NT2/D1 (cell line): ENCODE data around the gene DMAC2.

Experiments
- DNase-seq: peaks from one replicate; pipeline ENCODE4 v3.0.0-alpha.2; 2011; ENCODE audit warnings: low read depth, low spot score
- H3K27me3 ChIP-seq: 2 replicates; pipeline ENCODE4 v1.6.0; 2011; ENCODE audit warnings: mild to moderate bottlenecking; ENCODE audit not compliant: insufficient read length, insufficient read depth
- H3K36me3 ChIP-seq: 2 replicates; pipeline ENCODE4 v1.6.1; 2011; ENCODE audit warnings: mild to moderate bottlenecking, low read length, mixed read lengths; ENCODE audit not compliant: insufficient read depth, insufficient read length
- H3K4me1 ChIP-seq: 2 replicates; pipeline ENCODE4 v1.5.1; 2011; ENCODE audit not compliant: insufficient read depth, insufficient read length
- H3K4me3 ChIP-seq: 2 replicates; pipeline ENCODE4 v1.5.1; 2011; ENCODE audit warnings: low read depth; ENCODE audit not compliant: insufficient read length
- H3K9ac ChIP-seq: 2 replicates; pipeline ENCODE4 v1.6.0; 2011; ENCODE audit warnings: low read depth; ENCODE audit not compliant: insufficient read length
- H3K9me3 ChIP-seq: 2 replicates; pipeline ENCODE4 v1.5.1; 2011; ENCODE audit warnings: mild to moderate bottlenecking, low read length; ENCODE audit not compliant: insufficient read depth
- SUZ12 ChIP-seq: IDR thresholded peaks from 2 replicates; pipeline ENCODE4 v1.6.1; 2011; ENCODE audit not compliant: insufficient read length, insufficient read depth; ENCODE audit errors: extremely low read depth
- YY1 ChIP-seq: IDR thresholded peaks from 2 replicates; pipeline ENCODE4 v1.6.1; 2011; ENCODE audit not compliant: insufficient read length, insufficient read depth
- ZNF274 ChIP-seq: IDR thresholded peaks from 2 replicates; pipeline ENCODE4 v1.6.1; 2011; ENCODE audit warnings: mild to moderate bottlenecking, low read depth, low read length

DMAC2 gene

DNA sequence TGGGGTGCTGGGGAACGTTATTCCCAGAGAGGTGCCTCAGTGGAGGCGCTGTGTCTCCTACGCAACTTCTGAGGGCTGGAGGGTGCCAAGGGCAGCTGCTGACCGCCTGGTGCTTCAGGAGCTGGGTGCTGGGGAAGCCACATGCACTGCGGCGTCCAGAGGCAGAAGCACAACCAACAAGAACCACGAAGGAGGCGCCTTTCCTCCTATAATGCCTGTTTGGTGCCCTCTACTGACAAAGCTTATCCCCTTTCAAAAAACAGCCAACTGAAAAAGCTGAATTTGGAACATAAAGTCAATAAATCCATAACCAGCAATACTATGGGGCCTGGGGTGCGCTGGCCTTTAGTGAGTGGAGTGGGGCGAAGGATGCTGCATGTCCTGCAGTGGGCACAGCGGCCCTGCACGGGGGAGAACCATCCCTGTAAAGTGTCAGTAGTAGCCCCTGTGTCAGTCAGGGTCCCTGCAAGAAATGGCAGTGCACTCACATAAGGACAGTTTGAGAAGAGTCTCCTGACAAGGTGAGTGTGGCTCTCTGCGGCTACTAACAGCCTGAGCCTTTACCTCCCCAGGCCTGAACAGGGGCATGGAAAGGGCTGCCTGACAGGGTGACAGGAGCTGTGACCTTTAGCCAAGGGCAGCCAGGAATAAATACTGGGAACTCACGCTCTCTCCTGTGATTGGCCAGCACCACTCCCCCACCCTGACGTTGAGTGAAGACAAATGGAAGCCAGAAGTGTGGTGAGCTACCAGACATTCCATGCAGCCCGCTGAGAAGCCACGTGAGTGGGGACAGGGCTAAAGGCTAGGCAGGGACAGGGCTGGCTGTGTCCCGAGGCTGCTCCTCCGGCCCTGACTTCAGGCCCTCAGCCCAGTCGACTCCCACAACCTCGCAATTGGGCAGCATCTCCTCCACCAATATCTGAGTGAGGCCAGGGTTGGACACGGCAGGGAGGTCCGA, 8.0 kb downstream of the DMAC2 start:
- no peaks in the 10 kb centered on the region for H3K9me3 ChIP-seq
- no peaks in the 10 kb centered on the region for H3K27me3 ChIP-seq
- TF ChIP-seq ZNF274 (no peak), YY1 (no peak), SUZ12 (no peak)
- no peak overlapping the region for H3K9ac ChIP-seq
- H3K36me3 ChIP-seq = peaks cover 46% of the 10 kb centered on the region
- no peak overlapping the region for H3K4me3 ChIP-seq
- H3K4me1 ChIP-seq = peaks cover 5% of the 10 kb centered on the region
- no peak for DNase-seq

DNA sequence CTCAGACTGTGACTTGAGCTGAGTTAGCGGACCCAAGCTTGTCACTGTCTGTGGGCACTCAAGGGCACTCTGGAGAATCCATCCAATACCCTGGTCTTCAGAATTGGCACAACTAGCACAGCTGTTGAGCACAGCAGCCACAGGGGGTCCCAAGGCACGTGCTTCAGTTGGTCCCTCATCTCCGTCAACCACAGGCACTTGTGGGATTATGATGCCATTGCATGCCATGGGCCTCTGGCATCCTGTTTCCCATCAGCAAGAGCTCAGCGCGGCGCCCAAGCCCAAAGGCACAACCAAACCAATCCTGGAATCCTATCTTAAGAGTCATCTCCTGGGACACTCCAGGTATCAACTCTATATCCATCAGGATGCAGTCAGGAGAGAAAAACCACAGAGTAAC, 8.8 kb downstream of the DMAC2 start:
- Histone ChIP-seq H3K36me3 (peaks cover 42% of the 10 kb centered on the region), H3K4me3 (no peak overlapping the region), H3K4me1 (peaks cover 10% of the 10 kb centered on the region), H3K9me3 (no peaks in the 10 kb centered on the region), H3K27me3 (no peaks in the 10 kb centered on the region), H3K9ac (no peak overlapping the region)
- TF ChIP-seq SUZ12 (no peak), YY1 (no peak), ZNF274 (no peak)
- DNase-seq = no peak

DNA sequence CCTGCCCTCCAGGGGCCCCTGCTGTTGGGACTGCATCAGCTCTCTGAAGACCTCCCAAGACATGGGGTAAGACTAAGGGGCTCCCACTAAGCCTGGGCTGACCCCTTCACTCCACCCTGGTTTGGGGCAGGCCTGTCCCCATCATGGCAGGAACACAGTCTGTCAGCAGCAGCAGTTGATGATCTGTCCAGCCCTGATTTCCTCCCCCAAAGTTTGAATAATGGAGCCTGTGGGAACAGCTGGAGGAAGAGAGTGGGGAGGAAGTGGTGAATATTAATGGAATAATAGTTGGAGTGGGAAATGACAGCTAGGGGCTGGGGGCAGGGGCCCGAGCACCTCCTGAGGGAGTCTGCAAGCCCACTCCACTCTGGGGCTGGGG, 11.2 kb downstream of the DMAC2 start:
- TF ChIP-seq YY1 (no peak), ZNF274 (no peak), SUZ12 (no peak)
- H3K27me3 ChIP-seq = no peaks in the 10 kb centered on the region
- H3K9ac ChIP-seq = peak overlapping the region; percentile 76
- H3K9me3 ChIP-seq = no peaks in the 10 kb centered on the region
- H3K36me3 ChIP-seq = peaks cover 48% of the 10 kb centered on the region
- peak overlapping the region; percentile 39 for H3K4me3 ChIP-seq
- H3K4me1 ChIP-seq = peaks cover 12% of the 10 kb centered on the region
- DNase-seq = no peak

DNA sequence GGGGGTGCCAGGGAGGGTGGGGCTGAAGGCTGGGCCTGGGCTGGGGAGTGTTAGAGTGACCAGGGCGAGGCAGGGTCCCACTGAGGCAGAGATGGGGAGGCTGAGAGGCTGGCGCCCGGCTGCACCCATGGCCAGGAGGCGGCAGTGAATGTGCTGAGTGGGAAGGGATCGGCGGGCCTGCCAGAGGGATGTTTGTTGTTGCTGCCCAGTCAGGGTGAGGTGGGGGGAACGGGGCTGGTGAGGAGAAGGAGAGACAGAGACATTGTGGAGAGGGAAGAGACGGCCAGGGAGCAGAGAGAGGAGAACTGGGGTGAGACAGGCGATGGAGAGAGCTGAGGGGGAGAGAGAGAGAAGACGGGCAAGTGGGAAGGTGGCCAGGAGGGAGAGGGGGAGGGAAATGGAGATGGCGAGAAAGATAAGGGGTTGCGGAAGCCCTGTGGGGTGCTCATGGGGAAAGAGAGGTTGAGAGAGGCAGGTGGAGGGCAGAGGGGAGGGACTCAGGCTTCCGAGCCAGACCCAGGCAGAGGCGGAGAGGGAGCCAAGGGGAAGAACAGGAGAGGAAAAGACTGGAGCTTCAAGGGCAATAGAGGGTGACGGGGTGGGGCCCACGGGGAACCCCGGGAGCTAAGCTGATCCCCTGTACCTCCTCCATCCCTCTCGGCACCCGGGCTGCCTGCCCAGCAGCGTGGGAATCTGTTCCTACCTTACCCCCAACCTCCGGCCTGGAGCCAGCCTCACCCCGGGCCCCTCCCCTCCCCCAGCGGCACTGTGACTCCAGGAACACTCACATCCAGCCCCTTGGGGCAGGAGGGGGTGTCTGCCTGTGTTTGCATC, 11.8 kb downstream of the DMAC2 start:
- H3K4me1 ChIP-seq = peaks cover 12% of the 10 kb centered on the region
- H3K9me3 ChIP-seq = no peaks in the 10 kb centered on the region
- no peaks in the 10 kb centered on the region for H3K27me3 ChIP-seq
- DNase-seq = no peak
- H3K9ac ChIP-seq = peak overlapping the region; percentile 76
- TF ChIP-seq YY1 (no peak), ZNF274 (no peak), SUZ12 (no peak)
- peaks cover 46% of the 10 kb centered on the region for H3K36me3 ChIP-seq
- peak overlapping the region; percentile 39 for H3K4me3 ChIP-seq

DNA sequence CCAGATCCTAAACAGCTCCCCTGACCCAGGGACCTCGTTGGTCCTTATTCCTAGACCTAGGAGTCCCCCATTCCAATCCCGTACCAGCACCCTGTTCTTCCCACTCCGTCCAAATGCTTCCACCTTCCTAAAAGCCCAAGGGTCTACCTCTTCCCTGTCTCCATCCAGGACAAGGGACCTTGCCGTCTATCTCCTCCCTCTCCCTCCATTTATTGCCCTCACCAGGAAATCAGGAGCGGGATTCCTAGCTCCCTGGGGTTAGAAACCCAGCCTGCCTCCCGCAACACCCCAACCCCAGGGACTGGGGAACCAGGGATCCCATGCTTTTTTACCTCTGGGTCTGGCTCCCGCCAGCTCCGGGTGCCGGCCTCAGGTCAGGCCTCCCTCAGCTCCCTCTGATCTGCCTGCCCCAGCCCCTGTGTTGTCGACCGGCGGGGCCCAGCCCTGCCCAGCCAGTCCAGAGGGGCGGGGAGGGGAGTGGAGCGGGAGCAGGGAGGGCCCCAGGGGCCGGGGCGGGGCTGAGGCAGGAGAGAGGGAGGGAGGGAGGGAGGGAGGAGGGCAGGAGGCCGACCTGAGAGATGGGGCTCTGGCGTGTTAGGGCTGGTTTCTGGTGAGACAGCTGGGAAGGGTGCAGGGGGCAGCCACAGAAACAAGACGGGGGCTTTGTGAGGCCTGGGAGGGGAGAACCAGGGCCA, 12.6 kb downstream of the DMAC2 start, which contains the start of gene B3GNT8:
Gene B3GNT8, minus strand, starts transcription at position 423 of the 695 bp plus-strand sequence. CDS start 596 bp downstream, outside the sequence.
- peaks cover 44% of the 10 kb centered on the region for H3K36me3 ChIP-seq
- H3K4me3 ChIP-seq = peak within 1 kb of the TSS; percentile 45
- H3K9ac ChIP-seq = peak within 1 kb of the TSS; percentile 76
- TF ChIP-seq YY1 = no peak
- TF ChIP-seq ZNF274 = no peak
- no peak for TF ChIP-seq SUZ12
- no peaks in the 10 kb centered on the region for H3K27me3 ChIP-seq
- DNase-seq = peak; percentile 69
- peaks cover 8% of the 10 kb centered on the region for H3K4me1 ChIP-seq
- no peaks in the 10 kb centered on the region for H3K9me3 ChIP-seq

DNA sequence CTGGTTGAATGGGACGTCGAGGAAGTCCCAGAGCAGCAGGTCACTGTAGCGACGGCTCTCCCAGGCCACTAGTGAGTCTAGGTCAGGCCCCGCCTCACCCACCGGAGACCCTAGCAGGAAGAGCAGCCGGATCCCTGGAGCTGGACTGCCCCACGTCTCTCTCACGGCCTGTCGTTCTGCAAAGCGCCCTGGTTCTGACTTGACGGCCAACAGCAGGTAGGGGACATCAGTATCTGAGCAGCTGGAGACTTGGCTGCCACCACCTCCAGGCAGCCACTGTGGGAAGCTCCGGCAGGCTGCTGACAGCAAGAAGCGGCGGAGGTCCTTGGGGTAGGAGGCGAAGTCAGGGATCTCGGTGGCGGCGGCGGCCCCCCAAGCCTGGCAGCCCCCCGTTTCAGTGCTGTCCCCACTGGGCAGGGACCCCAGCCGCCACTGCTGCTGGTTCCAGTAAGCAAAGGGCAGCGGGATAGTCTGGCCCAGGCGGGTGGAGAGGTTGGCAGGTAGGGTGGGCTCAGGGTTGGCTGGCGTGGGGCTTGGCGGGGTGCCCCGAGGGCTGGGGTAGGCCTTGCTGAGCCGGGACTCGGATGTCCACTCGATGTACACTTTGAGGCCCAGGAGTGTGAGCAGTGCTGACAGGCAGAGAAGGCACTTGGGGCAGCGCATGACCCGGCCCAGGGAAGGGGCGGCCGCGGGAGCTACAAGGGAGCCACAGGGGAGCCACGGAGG, 13.4 kb downstream of the DMAC2 start:
- Histone ChIP-seq H3K36me3 (peaks cover 39% of the 10 kb centered on the region), H3K9ac (no peak overlapping the region), H3K4me1 (peaks cover 7% of the 10 kb centered on the region), H3K27me3 (no peaks in the 10 kb centered on the region), H3K4me3 (peak overlapping the region; percentile 45), H3K9me3 (no peaks in the 10 kb centered on the region)
- DNase-seq = no peak
- TF ChIP-seq ZNF274 = no peak
